SK-N-SH treated with all-trans-retinoic acid at 6 μM for 48 hours (cell line): Measurements from ENCODE around the gene MCU.

ENCODE experiments used
- ATAC-seq: fragments of 200-7000 bp; cut with Tn5 transposase; 3 replicates; pipeline ENCODE4 v1.9.1; 2020; ENCODE audit warnings: mild to moderate bottlenecking, moderate library complexity
- ARNTL ChIP-seq: fragments of 450-650 bp; formaldehyde crosslinking; IDR thresholded peaks from 2 replicates; pipeline ENCODE4 v1.5.0; 2020; ENCODE audit warnings: low read depth, mild to moderate bottlenecking, moderate library complexity, borderline replicate concordance
- BACH2 ChIP-seq: fragments of 250-450 bp; sonication (Bioruptor Pico); IDR thresholded peaks from 2 replicates; pipeline ENCODE4 v1.9.0; 2021; ENCODE audit warnings: mild to moderate bottlenecking, borderline replicate concordance
- CREB5 ChIP-seq: fragments of 250-450 bp; sonication (Bioruptor Pico); IDR thresholded peaks from 2 replicates; pipeline ENCODE4 v1.5.1; 2020; ENCODE audit warnings: low read depth, mild to moderate bottlenecking, moderate library complexity
- CSDC2 ChIP-seq: fragments of 250-450 bp; sonication (Bioruptor Pico); IDR thresholded peaks from 2 replicates; pipeline ENCODE4 v1.5.0; 2020; ENCODE audit warnings: mild to moderate bottlenecking, moderate library complexity
- CSRNP3 ChIP-seq: fragments of 250-450 bp; sonication (Bioruptor Pico); IDR thresholded peaks from 2 replicates; pipeline ENCODE4 v1.5.1; 2021; ENCODE audit warnings: mild to moderate bottlenecking, moderate library complexity
- ESRRG ChIP-seq: fragments of 250-450 bp; sonication (Bioruptor Pico); IDR thresholded peaks from 2 replicates; pipeline ENCODE4 v1.6.1; 2021; ENCODE audit warnings: mild to moderate bottlenecking
- ISL1 ChIP-seq: fragments of 250-450 bp; sonication (Bioruptor Pico); IDR thresholded peaks from 2 replicates; pipeline ENCODE4 v2.1.2; 2022; ENCODE audit warnings: mild to moderate bottlenecking, moderate library complexity
- OSR1 ChIP-seq: fragments of 250-450 bp; sonication (Bioruptor Pico); IDR thresholded peaks from 2 replicates; pipeline ENCODE4 v1.8.0; 2022; ENCODE audit warnings: moderate library complexity, mild to moderate bottlenecking, inconsistent platforms
- POU6F1 ChIP-seq: fragments of 250-450 bp; sonication (Bioruptor Pico); IDR thresholded peaks from 2 replicates; pipeline ENCODE4 v1.8.0; 2021; ENCODE audit warnings: low read depth, mild to moderate bottlenecking, moderate library complexity, borderline replicate concordance
- PPARA ChIP-seq: fragments of 250-450 bp; sonication (Bioruptor Pico); IDR thresholded peaks from 2 replicates; pipeline ENCODE4 v1.5.0; 2020; ENCODE audit warnings: mild to moderate bottlenecking, borderline replicate concordance
- RARB ChIP-seq: fragments of 250-450 bp; sonication (Bioruptor Pico); IDR thresholded peaks from 2 replicates; pipeline ENCODE4 v1.8.0; 2021; ENCODE audit warnings: mild to moderate bottlenecking, moderate library complexity
- SNAI2 ChIP-seq: fragments of 250-450 bp; sonication (Bioruptor Pico); IDR thresholded peaks from 2 replicates; pipeline ENCODE4 v1.5.0; 2020; ENCODE audit warnings: mild to moderate bottlenecking, moderate library complexity
- TCF4 ChIP-seq: fragments of 250-450 bp; sonication (Bioruptor Pico); IDR thresholded peaks from 2 replicates; pipeline ENCODE4 v1.8.0; 2021; ENCODE audit warnings: mild to moderate bottlenecking, moderate library complexity, borderline replicate concordance
- ZC3H10 ChIP-seq: fragments of 250-450 bp; sonication (Bioruptor Pico); IDR thresholded peaks from 2 replicates; pipeline ENCODE4 v1.5.1; 2021; ENCODE audit warnings: mild to moderate bottlenecking, moderate library complexity
- ZFP30 ChIP-seq: fragments of 450-650 bp; formaldehyde crosslinking; IDR thresholded peaks from 2 replicates; pipeline ENCODE4 v1.5.0; 2022; ENCODE audit warnings: mild to moderate bottlenecking, moderate library complexity
- ZNF565 ChIP-seq: fragments of 450-650 bp; formaldehyde crosslinking; conservative IDR thresholded peaks from 2 replicates; pipeline ENCODE4 v1.5.0; 2020; ENCODE audit warnings: low read depth, mild to moderate bottlenecking, moderate library complexity
- ZNF70 ChIP-seq: fragments of 450-650 bp; formaldehyde crosslinking; IDR thresholded peaks from 2 replicates; pipeline ENCODE4 v1.5.0; 2020; ENCODE audit warnings: mild to moderate bottlenecking, moderate library complexity
- ZNF8 ChIP-seq: fragments of 450-650 bp; formaldehyde crosslinking; IDR thresholded peaks from 2 replicates; pipeline ENCODE4 v1.5.0; 2020; ENCODE audit warnings: mild to moderate bottlenecking, moderate library complexity
- TF ChIP-seq, protein P1 (sequence below): fragments of 250-450 bp; sonication (Bioruptor Pico); IDR thresholded peaks from 2 replicates; pipeline ENCODE4 v1.5.0; 2020; ENCODE audit warnings: mild to moderate bottlenecking, moderate library complexity
- TF ChIP-seq, protein P2 (sequence below): fragments of 250-450 bp; sonication (Bioruptor Pico); IDR thresholded peaks from 2 replicates; pipeline ENCODE4 v1.8.0; 2020; ENCODE audit warnings: mild to moderate bottlenecking, moderate library complexity, borderline replicate concordance

The MCU gene

DNA sequence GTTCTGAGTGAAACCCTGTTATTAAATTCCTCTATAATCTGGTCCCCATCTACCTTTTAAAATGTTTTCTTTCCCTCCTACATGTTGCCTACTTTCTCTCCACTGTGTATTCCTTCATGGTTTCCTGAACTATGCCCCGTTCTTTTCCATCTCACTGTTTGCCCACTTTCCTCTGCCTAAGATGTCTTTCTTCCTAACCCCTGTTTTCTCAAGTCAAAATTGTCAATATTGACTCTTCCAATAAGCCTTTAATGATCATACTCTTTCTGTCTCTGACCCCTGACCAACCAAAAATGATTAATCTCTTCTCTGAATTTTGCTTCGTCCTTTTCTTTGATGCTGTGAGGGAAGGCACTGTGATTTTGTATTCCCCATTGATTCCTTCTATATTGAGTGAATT lies 171.0 kb downstream of the MCU start:
- no peak for ATAC-seq
- TF ChIP-seq, protein P1, sequence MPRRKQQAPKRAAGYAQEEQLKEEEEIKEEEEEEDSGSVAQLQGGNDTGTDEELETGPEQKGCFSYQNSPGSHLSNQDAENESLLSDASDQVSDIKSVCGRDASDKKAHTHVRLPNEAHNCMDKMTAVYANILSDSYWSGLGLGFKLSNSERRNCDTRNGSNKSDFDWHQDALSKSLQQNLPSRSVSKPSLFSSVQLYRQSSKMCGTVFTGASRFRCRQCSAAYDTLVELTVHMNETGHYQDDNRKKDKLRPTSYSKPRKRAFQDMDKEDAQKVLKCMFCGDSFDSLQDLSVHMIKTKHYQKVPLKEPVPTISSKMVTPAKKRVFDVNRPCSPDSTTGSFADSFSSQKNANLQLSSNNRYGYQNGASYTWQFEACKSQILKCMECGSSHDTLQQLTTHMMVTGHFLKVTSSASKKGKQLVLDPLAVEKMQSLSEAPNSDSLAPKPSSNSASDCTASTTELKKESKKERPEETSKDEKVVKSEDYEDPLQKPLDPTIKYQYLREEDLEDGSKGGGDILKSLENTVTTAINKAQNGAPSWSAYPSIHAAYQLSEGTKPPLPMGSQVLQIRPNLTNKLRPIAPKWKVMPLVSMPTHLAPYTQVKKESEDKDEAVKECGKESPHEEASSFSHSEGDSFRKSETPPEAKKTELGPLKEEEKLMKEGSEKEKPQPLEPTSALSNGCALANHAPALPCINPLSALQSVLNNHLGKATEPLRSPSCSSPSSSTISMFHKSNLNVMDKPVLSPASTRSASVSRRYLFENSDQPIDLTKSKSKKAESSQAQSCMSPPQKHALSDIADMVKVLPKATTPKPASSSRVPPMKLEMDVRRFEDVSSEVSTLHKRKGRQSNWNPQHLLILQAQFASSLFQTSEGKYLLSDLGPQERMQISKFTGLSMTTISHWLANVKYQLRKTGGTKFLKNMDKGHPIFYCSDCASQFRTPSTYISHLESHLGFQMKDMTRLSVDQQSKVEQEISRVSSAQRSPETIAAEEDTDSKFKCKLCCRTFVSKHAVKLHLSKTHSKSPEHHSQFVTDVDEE (CRISPR knock-in tag): no peak
- TF ChIP-seq BACH2: no peak
- TF ChIP-seq ESRRG: no peak
- TF ChIP-seq, protein P2, sequence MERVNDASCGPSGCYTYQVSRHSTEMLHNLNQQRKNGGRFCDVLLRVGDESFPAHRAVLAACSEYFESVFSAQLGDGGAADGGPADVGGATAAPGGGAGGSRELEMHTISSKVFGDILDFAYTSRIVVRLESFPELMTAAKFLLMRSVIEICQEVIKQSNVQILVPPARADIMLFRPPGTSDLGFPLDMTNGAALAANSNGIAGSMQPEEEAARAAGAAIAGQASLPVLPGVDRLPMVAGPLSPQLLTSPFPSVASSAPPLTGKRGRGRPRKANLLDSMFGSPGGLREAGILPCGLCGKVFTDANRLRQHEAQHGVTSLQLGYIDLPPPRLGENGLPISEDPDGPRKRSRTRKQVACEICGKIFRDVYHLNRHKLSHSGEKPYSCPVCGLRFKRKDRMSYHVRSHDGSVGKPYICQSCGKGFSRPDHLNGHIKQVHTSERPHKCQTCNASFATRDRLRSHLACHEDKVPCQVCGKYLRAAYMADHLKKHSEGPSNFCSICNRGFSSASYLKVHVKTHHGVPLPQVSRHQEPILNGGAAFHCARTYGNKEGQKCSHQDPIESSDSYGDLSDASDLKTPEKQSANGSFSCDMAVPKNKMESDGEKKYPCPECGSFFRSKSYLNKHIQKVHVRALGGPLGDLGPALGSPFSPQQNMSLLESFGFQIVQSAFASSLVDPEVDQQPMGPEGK: no peak
- TF ChIP-seq ZNF565 (CRISPR knock-in tag): no peak
- no peak for TF ChIP-seq TCF4
- TF ChIP-seq ZFP30 (CRISPR knock-in tag): no peak
- no peak for TF ChIP-seq ZNF8 (CRISPR knock-in tag)
- TF ChIP-seq SNAI2: no peak
- TF ChIP-seq ARNTL (CRISPR knock-in tag): no peak
- TF ChIP-seq PPARA (CRISPR knock-in tag): no peak
- no peak for TF ChIP-seq CSRNP3 (CRISPR knock-in tag)
- TF ChIP-seq ISL1 (CRISPR knock-in tag): no peak
- no peak for TF ChIP-seq OSR1 (CRISPR knock-in tag)
- no peak for TF ChIP-seq CREB5 (CRISPR knock-in tag)
- TF ChIP-seq ZNF70 (CRISPR knock-in tag): no peak
- no peak for TF ChIP-seq CSDC2 (CRISPR knock-in tag)
- no peak for TF ChIP-seq RARB (CRISPR knock-in tag)

DNA sequence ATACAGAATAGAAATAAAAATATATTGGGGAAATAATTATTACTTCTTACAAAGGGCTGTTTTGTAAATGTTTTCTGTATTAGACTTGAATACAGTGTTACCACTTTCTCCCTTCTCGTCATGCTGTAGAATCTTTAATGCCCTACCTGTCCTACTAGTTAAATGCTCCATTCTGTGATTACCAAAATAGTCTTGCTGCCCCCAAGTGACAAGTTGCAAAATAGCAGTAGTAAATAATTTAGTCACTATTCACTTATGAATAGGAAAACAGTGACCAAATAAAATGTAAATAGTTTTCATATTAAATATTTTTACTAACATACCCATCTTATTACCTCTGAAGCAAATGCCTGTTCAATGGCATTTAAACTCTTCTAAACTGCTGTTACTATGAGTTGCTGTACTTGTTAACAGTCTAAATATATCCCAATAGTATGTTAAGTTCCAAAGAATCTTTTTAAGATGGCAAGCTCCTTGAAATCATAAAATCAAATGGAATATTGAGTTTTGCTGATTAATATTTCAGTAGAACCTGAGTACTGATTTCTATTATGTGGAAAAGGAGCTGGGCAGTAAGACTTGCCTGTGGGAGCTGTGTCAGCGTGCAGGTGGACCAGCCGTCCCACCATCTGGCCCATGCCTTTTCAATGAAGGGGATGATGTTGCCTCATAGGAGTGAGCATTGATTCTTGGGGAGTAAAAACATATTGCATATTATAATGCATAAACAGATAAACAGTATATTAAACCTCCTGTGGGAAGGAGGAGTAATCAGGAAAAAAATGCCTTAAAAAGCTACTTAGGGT lies 183.5 kb downstream of the MCU start:
- TF ChIP-seq CREB5 (CRISPR knock-in tag) (no peak), ISL1 (CRISPR knock-in tag) (no peak), ZC3H10 (CRISPR knock-in tag) (no peak), ZNF8 (CRISPR knock-in tag) (no peak), RARB (CRISPR knock-in tag) (no peak), ZFP30 (CRISPR knock-in tag) (no peak), POU6F1 (CRISPR knock-in tag) (no peak), ZNF70 (CRISPR knock-in tag) (no peak), ZNF565 (CRISPR knock-in tag) (no peak), CSDC2 (CRISPR knock-in tag) (no peak), ARNTL (CRISPR knock-in tag) (no peak), PPARA (CRISPR knock-in tag) (no peak), TCF4 (no peak), OSR1 (CRISPR knock-in tag) (no peak)
- TF ChIP-seq, protein P1 (CRISPR knock-in tag): no peak
- ATAC-seq: peak; percentile 61; the same call in 2 of the 3 replicates
